Measurements from ENCODE around the gene TPCN1.

Gene TPCN1

DNA sequence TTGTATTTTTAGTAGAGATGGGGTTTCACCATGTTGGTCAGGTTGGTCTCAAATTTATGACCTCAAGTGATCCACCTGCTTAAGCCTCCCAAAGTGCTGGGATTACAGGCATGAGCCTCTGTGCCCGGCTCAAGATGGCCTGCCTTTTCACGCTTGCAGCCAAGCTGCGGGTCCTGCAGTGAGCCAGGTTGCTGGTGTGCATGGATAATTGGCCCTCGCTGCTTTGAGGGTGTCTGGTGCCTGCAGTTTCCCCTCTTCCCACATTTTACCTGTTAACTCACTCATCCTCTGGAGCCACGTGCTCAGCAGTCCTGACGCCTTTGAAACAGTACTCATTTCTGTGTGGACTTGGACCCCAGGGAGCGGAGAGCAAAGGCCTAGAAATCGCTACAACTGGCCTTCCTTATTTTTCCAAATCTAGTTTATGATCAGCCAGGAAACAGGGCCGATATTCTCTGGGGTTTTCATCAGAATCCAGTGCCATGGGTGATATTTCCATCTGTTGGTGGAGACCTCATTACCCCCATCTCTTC is 42.2 kb downstream of the TPCN1 start:
- DNase-seq: no peak

DNA sequence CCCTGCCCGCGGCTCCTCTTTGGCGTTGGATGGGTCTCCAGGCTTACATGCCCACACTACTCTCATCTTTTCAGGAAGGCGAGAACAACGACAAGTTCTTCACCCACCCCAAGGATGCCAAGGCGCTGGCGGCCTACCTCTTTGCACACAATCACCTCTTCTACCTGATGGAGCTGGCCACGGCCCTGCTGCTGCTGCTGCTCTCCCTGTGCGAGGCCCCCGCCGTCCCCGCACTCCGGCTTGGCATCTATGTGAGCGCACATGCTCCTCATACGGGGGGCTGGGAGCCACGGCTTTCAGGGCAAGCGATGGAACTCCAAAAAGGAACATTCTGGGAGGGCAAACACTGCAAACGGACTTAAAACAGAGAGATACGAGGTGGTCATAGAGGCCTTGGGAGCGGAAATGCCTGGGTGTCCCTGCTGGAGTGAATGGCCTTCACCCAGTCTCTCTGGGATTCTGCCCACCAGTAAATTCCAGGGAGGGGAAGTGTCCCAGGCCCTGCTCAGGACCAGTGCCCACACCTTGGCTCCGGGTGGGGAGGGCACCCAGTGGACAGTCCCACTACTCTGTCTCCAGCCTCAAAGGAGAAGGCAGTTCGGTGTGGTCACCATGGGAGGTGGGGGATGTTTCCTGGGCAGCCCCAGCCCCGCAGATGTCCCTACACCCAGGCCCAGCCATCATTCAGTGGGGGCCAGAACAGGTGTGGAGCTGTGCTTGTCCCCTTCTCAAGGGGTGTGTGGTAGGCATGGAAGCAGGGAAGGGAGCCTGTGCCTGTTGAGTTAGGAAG is 45.0 kb downstream of the TPCN1 start:
- no peak for DNase-seq

DNA sequence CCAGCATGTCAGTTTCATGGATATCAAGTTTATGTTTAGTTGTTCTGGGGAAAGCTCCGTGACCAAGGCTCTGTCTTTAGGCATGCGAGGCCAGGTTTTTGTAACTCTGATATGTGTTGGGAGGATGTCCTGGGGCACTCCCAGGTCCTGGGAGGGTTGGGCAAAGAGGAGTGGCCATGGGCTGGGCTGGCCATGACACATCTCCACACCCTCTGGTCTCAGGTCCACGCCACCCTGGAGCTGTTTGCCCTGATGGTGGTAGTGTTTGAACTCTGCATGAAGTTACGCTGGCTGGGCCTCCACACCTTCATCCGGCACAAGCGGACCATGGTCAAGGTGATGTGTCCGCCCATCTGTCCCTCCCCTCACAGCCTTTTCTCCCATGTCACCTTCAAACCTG is 46.4 kb downstream of the TPCN1 start:
- DNase-seq: no peak

DNA sequence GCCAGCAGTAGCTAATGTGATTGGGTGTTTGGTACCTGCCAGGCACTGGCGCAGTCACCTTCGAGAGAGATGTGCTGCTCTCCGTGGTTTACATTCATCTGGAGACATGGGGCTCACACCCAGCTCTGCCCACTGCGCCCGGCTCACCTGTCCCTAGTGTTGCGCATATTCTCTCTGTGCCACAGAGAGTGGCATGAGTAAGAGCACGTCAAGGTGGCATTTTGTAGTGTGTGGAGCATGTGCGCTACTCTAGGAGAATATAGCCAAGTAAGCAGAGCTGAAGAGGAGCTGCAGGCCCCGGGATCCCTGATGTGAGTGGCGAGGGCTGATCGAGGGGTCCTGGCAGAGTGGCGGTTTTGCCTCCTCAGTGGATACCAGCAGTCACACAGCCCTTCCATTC is 46.9 kb downstream of the TPCN1 start:
- no peak for DNase-seq

DNA sequence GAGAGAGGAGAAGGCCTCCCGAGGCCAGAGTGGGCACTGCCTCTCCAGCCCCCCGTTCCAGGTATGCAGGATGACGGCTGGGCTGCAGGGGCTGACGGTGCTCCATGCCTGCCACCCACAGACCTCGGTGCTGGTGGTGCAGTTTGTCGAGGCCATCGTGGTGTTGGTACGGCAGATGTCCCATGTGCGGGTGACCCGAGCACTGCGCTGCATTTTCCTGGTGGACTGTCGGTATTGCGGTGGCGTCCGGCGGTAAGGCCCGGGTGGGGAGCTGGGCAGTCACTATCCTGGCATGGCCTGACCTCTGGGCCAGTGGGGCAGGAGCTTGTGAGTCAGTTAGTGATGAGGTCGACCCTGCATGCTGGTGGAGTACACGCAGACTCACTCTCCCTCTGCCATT is 47.4 kb downstream of the TPCN1 start:
- DNase-seq: no peak

DNA sequence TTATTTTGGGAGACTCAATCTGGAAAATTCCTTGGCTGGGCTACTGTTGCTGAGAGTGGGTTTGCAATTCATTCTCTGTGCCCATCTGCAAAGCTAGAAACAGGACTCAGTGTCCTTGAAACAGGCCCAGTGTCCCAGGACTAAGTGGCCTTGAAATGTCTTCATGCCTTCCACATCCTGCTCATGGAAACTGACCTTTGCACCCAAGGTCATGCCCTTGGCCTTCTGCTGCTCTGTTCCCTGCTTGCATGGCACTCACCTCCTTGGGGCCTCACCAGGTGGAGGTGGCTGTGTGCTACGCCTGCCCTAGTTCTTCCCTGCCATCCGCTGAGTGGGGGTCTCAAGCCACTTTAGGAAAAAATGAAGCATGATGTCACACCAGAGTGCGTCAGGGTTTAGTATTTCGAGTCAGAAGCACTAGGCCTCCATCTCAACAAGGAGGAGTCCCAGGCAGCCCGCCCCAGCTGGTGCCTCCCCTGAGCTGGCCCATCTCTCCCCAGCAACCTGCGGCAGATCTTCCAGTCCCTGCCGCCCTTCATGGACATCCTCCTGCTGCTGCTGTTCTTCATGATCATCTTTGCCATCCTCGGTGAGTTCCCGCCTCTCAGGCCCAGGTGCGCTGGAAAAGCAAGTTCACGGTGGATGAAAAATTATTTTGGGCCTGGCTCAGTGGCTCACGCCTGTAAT is 48.1 kb downstream of the TPCN1 start:
- DNase-seq: no peak

DNA sequence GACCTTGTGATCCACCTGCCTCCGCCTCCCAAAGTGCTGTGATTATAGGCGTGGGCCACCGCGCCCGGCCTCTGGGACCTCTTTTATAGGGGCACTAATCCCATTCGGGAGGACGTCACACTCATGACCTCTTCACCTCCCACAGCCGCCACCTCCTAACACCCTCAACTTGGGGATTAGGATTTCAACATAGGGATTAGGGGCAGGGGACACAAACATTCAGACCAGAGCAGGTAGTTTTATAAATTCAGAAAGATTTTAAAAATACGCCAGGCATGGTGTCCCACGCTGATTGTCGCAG is 49.4 kb downstream of the TPCN1 start:
- no peak for DNase-seq

DNA sequence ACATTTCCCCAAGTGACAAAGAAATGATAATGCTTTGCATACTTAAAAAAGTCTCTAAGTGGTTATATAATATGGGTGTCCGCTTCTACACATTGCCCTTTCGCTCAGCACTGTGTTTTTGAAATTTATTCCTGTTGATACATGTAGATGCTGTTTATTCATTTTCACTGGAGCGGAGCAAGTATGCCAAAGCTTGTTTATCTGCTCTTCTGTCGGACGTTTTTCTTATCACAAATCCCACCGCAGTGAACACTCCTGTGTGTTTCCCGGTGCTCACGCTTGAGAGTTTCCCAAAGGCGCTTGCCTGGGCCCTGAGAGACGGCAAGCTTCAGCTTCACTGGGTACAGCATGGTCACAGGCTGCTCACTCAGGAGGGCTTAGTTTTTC is 50.2 kb downstream of the TPCN1 start:
- DNase-seq: no peak

DNA sequence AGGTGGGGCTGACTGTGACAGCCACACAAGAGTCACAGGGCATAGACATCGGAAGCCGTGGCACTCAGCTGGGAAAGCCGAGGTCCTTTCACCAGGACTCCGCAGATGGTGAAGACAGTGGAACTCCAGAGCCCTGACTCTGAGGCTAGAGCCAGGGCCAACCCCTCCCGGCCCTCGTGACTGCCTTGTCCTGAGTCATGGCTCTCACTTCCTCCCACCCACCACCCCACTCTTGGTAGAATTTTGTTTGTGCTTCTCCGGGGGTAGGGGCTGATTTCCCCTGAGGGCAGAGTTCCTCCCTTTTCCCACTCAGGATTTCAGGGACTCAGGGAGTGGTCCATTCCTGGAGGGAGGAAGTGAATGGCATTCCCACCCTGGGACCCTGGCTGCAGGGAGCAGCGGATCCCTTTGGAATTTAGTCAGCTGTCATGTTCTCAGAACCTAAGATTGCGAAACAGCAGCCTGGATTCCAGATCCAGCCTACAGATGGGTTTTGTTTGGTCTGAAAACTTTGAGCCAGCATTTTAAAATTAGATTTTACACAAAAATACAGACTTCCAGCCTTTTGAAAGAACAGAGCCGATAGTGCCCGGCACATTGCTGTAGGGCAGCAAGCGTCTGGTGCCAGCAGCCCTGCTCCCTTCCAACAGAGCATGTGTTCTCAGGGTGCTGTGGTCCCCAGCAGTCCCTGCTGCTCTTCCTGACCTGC is 50.7 kb downstream of the TPCN1 start:
- no peak for DNase-seq

DNA sequence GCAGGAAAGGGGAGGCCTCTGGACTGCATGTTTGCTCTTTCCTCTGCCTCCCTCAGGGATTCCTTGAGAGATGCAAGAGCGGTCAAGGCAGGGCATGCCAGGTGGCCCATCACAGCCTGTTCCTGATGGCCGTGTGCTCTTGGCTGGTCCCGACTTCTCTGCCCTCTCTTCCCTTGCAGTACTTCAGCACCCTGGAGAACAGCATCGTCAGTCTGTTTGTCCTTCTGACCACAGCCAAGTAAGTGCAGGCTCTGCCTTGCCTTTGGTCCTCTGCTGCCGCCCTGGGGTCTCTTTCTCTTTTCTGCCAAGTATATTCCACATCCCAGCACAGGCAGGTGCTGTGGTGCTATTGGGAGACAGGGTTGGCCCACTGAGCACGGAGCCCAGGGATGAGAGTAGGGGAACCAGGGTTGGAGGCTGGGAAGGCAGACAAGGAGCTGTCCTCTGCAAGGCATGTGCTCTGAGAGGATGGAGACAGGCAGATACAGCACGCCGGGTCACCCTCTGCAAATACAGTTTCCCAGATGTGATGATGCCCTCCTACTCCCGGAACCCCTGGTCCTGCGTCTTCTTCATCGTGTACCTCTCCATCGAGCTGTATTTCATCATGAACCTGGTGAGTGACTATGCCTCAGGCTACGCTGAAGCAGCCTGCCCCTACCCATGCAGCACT is 51.9 kb downstream of the TPCN1 start:
- DNase-seq: no peak

DNA sequence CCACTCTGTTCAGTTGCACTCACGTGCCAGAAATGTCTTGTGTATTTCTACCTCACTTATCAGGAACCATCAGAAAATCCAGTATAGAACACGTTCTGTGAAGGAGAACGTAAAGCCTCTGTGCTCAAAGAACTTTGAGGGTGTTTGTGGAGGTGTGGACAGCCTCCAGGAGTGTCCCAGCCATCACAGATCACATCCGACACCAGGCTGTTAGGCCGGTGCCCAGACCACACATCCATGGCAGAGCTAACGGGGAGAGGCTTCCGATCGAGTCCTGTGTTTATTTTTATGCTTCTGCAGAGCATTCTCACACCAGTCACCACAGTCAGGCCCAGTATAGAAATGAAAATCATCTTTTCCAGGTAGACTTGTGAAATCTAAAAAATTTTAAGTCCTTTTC is 53.6 kb downstream of the TPCN1 start:
- DNase-seq: no peak

DNA sequence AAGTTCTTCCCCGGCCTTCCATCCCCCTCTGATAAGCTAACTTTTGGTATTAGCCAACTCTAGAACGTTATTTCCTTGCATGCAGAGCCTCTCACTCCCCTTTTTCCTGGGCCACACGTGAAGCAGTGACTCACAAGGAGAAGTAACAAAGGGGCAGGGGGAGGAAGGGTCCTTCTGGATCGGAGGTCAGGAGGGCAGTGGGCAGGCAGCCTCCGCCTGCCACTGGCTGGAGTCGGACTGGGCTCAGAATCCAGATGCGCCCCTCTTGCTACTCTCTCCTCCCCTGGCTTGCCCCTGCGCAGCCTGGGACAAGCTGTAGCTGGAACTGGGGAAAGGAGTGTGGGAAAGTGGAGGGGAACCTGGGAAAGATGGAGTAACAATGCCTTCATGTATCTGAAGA is 55.0 kb downstream of the TPCN1 start:
- no peak for DNase-seq

DNA sequence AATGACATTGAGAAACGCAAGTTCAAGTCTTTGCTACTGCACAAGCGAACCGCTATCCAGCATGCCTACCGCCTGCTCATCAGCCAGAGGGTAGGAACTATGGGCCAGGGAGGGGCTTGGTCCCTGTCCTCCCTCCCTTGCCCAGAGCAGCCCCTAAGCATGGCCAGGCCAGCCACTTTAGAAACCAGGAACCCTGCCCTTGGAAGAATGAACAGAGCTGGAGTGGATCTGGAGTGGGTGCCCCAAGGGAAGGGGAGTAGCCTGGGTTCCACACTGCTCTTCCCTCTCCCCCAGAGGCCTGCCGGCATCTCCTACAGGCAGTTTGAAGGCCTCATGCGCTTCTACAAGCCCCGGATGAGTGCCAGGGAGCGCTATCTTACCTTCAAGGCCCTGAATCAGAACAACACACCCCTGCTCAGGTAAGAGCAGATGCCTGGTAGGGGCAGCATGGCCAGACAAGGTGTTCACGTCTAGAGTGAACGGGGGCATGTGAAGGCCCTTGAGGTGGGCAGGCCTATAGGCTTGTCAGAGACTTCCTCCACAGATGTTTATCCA is 55.8 kb downstream of the TPCN1 start:
- DNase-seq: no peak

DNA sequence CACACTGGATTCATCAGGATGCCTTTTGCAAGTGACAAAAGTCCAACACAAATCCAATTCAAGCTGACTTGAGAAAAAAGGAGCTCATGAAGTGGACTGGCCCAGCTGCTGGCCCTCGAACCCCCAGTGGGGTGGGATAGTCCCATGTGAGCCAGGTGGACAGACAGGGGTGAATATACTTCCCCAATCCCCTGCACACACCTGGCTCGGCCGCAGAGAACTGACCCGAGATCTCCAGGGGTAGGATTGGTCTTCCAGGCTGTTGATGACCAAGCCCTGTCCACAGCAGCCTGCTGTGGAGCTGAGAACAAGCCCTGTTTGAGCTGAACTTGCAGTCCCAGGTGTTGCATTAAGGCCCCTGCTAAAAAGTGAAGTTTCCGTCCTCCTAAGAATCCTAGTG is 56.2 kb downstream of the TPCN1 start:
- DNase-seq: no peak

DNA sequence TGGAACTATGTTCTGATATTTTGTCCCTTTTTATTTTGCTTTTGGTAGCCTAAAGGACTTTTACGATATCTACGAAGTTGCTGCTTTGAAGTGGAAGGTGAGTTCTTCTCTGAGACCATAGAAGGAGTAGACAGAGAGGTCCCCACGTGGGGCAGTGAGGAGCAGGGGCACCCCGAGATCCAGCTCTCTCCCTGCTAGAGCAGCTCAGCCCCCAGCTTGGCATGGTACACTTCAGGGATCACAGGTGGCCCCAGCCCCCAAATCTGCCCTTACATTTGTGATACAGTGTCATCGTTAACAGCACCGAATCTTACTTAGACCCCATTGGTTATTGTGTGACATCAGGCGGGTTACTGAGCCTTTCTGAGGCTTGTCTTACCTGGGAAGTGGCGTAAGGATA is 56.9 kb downstream of the TPCN1 start:
- no peak for DNase-seq

DNA sequence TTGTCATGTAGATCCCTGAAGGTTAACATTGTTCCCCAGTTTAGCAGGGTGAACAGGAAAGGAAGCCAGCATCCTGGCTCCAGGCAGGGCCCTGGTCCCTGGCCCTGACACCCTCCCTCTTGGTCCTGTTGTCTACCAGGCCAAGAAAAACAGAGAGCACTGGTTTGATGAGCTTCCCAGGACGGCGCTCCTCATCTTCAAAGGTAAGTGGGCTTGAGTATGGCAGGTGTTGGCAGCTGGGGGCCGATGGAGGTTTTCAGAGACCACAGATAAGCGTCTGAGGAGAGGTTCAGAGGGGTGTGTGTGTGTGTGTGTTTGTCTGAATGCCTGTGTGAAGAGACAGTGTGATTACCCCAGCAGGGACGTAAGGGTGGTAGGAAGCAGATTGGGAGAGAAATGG is 57.4 kb downstream of the TPCN1 start:
- DNase-seq: no peak

DNA sequence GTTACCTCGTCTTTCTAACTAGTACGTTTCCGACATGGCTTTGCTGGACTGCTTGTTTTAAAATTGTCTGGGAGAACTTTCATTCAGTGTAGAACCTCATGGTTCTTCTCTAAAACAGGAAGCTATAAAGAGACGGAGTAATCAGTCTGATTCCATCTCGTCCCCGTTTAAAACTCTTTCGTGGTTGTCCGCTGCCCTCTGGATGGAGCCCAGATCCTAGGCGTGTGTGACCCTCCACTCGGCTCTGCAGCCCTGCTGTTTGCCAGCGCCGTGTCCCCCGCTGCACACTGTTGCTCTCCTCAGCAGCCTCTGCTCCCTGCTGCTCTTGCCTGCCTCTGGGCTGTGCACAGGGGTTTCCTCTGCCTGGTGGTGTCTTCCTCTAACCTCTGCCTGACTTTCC is 63.5 kb downstream of the TPCN1 start:
- DNase-seq: no peak

DNA sequence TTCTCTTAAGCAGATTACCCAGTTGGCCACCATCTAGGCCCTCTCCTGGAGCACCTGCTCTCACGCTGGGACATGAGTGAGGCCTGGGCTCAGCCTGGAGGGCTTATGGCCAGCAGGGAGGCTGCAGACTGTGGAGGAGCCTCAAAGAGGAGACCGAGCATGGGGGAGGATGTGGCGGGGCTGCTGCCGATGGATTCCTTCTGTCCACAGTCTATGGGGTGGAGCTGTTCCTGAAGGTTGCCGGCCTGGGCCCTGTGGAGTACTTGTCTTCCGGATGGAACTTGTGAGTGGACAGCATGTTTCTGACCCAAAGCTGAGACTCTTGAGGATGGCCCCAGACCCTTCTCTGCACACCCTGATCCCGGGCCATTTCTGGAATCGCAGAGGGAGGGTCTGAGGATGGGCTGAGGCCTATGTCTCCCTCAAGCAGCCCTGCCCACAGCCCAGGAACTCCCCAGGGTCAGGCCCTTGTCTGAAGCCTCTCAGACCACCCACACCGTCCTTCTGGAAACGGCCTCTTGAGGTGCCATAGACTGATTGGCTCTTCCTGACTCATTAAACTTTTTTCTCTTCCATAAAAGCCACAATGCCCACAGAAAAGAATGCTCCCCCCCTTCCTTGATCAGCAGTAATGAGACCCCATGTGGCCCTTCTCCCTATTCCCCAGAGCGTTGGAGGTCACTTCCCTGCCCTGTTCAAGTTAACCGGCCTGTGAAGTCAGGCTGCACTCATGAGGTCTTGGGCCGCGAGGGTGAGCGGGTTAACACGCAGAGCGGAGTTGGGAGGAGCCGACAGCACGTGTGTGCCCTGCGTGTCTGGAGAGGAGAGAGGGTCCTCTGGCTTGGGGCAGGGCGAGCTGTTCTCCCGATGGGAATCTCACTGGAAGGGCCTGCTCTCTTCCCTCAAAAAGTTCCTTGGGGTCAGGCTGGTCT is 64.7 kb downstream of the TPCN1 start:
- no peak for DNase-seq

DNA sequence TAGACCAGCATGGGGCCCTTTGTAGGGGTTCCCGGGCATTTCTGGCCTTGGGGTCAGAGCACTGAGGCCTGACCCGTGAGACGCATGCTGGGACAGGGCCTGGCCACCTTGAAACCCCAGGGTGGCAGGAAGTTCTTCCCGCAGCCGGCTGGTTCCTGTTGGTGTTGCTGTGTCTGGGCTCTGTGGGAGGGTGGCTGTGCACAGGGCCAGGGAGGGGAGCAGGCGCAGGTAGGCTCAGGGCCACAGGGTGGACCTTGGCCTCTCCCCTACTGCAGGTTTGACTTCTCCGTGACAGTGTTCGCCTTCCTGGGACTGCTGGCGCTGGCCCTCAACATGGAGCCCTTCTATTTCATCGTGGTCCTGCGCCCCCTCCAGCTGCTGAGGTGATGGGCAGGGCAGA is 65.4 kb downstream of the TPCN1 start:
- DNase-seq: no peak

DNA sequence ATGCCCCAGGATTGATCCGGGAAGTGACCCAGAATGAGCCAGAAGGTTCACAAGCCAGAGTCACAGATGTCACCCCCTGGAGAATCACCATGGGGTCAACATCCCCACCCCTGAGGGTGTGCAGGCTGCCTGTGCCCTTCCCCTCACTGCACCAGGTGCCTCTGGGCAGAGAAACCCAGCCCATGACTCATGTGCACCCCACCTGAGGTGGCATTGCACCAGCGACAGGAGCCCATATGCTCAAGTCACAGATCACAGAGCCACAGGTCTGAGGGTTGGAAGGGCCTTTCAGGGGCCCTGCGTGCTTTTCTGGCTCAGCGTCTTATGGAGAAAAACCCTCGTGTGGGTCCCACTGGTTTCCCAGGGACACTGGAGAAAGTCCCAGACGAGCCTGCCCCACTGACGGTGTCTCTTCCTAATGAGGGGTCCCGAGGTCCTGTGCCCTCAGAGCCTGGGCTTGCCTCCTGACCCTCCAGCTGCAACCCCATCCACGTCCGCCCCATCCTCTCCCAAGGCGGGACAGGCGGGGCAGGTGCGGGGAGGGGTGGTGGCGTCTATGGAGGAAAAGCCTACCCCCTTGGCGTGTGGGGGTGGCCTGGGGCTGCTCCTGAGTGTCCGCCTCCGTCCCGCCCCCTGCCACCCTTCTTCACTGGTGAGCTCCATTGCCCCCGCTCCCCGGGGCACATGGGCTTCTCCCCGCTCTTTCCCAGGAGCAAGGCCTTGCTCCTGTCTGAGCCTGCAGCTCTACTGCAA is 66.1 kb downstream of the TPCN1 start:
- no peak for DNase-seq

DNA sequence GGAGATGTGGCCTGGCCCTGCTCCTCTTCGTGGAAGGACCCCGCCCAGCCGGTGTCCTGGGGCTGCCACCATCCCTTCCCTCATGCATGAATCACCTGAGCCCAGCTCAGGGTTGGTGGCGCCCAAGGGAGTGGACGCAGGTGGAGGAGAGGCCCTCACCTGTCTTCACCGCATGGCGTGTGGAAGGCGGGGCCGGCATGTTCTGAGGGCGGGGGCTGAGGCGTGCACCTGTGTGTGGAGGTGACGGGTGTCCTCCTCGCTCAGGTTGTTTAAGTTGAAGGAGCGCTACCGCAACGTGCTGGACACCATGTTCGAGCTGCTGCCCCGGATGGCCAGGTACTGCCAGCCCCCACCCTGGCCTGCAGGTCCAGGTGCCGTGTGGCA is 66.6 kb downstream of the TPCN1 start:
- DNase-seq: no peak
